ENCODE measurements around the gene WASL.

WASL gene

DNA sequence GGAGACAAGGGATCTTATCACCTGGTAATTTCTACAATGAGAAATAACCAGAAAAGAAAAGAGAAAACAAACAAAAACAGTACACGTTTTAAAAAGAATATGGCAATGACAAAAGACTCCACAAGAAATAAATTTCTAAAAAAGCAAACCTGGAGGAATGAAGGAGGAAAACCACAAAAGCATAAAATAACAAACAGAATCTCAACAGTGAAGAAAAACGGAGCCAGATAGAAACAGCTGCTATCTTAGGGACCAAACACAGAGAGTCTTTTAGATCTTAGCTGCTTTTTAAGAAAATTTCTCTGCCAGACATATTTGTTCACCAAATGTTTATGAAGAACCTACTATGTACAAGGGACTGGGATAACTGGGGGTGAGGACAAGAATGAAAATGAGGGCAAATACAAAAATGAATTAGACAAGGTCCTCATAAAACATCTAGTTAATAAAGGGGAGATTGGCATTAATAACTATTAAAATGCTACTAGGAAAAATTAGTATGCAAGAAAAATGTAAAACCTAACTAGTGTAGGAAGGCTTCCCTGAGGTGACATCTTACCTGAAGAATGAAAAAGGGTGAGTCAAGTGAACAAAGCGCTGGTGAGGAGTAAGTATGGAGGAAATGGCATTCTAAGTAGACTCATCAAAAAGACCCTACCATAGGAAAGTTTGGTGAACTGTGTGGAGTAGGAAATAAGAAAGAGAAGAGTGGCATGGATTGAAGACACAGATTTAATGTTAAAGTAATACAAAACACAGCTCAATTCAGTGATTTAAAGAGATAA, 34.3 kb downstream of the WASL start:
- H3K9ac ChIP-seq (ENCODE audit: low read depth, low read length): no peak overlapping the region
- no peaks in the 10 kb centered on the region for H3K27me3 ChIP-seq (ENCODE audit: insufficient read depth, low read length)
- no peak overlapping the region for H3K27ac ChIP-seq (ENCODE audit: low read length)
- H3K4me1 ChIP-seq (ENCODE audit: insufficient read depth, low read length): peaks cover 7% of the 10 kb centered on the region; the same call in 1 of the 2 replicates
- no peaks in the 10 kb centered on the region for H3K9me3 ChIP-seq (ENCODE audit: insufficient read depth, low read depth, low read length)
- H3K4me3 ChIP-seq (ENCODE audit: low read length): no peak overlapping the region
- no peaks in the 10 kb centered on the region for H3K36me3 ChIP-seq (ENCODE audit: insufficient read depth, low read depth, low read length)

DNA sequence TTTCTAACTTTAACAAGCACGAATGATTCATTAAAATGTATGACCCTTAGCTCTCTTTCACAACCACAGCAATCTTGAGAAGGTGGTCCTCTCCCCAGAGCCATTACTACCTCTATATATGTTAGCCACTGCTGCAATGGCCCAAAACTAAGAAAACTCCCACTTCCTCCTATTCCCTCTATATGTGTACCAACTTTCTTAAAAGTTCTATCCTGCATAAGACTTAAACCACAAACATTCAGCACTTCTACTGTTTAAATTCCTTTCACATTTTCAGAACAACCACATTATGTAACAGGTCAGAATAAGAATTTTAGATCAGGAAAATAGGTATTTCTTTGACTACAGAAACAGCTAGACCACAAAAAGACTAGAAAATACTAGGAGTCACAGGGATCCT, 36.2 kb downstream of the WASL start:
- no peak overlapping the region for H3K4me3 ChIP-seq (ENCODE audit: low read length)

DNA sequence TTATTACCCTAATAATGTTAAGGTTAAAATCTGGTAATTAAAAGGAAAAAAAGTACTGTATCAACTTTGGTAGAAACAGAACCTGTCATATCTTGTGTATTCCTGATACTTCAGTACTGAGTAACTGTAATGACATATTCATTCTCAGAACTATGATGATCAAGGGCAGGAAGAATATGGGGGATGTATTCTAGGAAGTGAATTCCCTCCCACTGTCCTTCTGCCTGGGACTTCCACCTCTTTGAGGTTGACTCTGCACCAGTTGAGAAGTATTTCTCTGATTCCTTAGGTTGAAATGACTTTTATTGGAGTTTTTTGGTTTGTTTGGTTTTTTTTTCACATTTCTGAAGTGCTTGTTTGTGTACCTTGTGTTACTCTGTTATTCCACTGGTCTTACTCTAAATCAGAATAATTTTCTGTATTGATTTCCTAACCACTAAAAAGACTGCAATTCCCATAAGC, 36.9 kb downstream of the WASL start:
- Histone ChIP-seq H3K36me3 (ENCODE audit: insufficient read depth, low read depth, low read length) (peaks cover 23% of the 10 kb centered on the region), H3K27ac (ENCODE audit: low read length) (no peak overlapping the region)

More for the DNA sequence above, 36.2 kb downstream of the WASL start:
- Histone ChIP-seq H3K36me3 (ENCODE audit: insufficient read depth, low read depth, low read length) (peaks cover 16% of the 10 kb centered on the region), H3K9ac (ENCODE audit: low read depth, low read length) (no peak overlapping the region), H3K27ac (ENCODE audit: low read length) (no peak overlapping the region), H3K4me1 (ENCODE audit: insufficient read depth, low read length) (peaks cover 7% of the 10 kb centered on the region; the same call in 1 of the 2 replicates), H3K9me3 (ENCODE audit: insufficient read depth, low read depth, low read length) (no peaks in the 10 kb centered on the region), H3K27me3 (ENCODE audit: insufficient read depth, low read length) (no peaks in the 10 kb centered on the region)

DNA sequence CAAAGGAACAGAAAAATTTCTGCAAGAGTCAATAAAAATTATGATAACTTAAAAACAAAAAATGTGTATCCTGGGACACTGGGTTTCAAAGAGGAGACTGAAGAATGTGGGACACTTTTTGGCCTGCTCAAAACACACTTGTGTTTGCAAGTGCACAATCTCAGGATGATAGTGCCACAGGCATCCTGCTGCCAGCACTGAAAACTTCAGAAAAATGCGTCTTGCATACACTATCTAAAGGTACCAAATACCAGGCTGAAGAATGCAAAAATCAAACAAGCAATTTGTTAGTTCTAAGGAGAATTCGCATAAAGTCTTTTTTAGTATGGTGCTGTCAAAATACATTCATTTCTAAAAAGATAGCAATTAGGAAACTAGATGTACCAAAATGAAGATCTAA, 38.1 kb downstream of the WASL start:
- Histone ChIP-seq H3K4me3 (ENCODE audit: low read length) (no peak overlapping the region), H3K4me1 (ENCODE audit: insufficient read depth, low read length) (peaks cover 7% of the 10 kb centered on the region; the same call in 1 of the 2 replicates), H3K27me3 (ENCODE audit: insufficient read depth, low read length) (no peaks in the 10 kb centered on the region), H3K9me3 (ENCODE audit: insufficient read depth, low read depth, low read length) (no peaks in the 10 kb centered on the region), H3K36me3 (ENCODE audit: insufficient read depth, low read depth, low read length) (peaks cover 34% of the 10 kb centered on the region), H3K27ac (ENCODE audit: low read length) (no peak overlapping the region), H3K9ac (ENCODE audit: low read depth, low read length) (no peak overlapping the region)

More for the DNA sequence above, 36.9 kb downstream of the WASL start:
- no peaks in the 10 kb centered on the region for H3K27me3 ChIP-seq (ENCODE audit: insufficient read depth, low read length)
- H3K4me3 ChIP-seq (ENCODE audit: low read length): no peak overlapping the region
- no peaks in the 10 kb centered on the region for H3K9me3 ChIP-seq (ENCODE audit: insufficient read depth, low read depth, low read length)
- no peak overlapping the region for H3K9ac ChIP-seq (ENCODE audit: low read depth, low read length)
- peaks cover 7% of the 10 kb centered on the region; the same call in 1 of the 2 replicates for H3K4me1 ChIP-seq (ENCODE audit: insufficient read depth, low read length)

DNA sequence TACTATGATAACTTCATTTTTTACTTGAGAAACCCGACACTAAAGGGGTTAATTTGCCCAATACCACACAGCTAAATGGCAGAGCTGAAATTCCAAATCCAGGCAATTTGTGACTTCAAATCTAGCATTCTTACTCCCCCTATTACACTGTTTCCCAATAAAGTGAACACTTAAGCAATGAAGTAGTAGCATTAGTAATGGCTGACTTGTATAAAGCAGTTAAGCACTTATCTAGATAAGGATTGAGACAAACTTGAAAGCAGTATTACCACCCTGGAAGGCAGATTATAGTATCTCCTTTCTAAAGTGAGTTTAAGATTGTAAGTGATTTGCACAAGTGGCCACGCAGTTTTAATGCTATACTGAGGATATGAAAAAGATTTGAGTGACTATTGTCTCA, 39.3 kb downstream of the WASL start:
- H3K4me1 ChIP-seq (ENCODE audit: insufficient read depth, low read length): peaks cover 7% of the 10 kb centered on the region; the same call in 1 of the 2 replicates
- no peak overlapping the region for H3K27ac ChIP-seq (ENCODE audit: low read length)
- H3K4me3 ChIP-seq (ENCODE audit: low read length): no peak overlapping the region
- H3K27me3 ChIP-seq (ENCODE audit: insufficient read depth, low read length): no peaks in the 10 kb centered on the region
- peaks cover 45% of the 10 kb centered on the region for H3K36me3 ChIP-seq (ENCODE audit: insufficient read depth, low read depth, low read length)
- no peak overlapping the region for H3K9ac ChIP-seq (ENCODE audit: low read depth, low read length)
- H3K9me3 ChIP-seq (ENCODE audit: insufficient read depth, low read depth, low read length): no peaks in the 10 kb centered on the region

DNA sequence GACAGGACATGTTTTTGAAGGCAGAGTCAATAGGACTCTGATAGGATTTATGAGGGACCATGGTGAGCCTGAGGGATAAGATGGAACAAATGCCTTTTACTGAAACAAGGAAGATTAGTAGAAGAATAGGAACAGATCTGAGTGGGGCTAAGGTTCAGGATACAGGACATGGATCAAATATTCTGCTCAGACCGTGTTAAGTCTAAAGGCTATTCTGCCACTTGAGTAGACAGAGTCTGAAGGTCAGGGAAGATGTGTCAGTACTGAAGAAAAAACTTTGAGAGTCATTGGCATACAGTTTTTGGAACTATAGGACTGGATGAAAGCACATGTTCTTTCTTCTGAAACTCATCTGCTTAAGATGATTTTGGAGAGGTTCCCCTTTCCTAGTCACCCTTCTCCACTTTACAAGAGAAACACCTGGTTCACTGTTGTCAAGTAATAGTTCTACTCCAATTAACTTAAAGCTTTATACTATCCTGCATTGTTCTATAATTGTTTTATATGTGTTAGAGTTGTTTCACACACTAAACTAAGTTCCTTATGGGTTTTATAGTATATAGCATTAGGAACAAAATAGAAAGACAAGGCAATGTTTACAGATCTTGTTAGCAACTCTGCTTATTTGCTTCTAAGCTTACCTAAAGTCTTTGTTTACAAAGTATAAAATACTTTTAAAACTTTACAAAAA, 43.4 kb downstream of the WASL start:
- Histone ChIP-seq H3K27me3 (ENCODE audit: insufficient read depth, low read length) (no peaks in the 10 kb centered on the region), H3K36me3 (ENCODE audit: insufficient read depth, low read depth, low read length) (peaks cover 75% of the 10 kb centered on the region), H3K9me3 (ENCODE audit: insufficient read depth, low read depth, low read length) (no peaks in the 10 kb centered on the region), H3K27ac (ENCODE audit: low read length) (no peak overlapping the region), H3K4me1 (ENCODE audit: insufficient read depth, low read length) (0 out of 2 replicates have a peak, but pooled peaks cover under 1% of the 10 kb centered on the region), H3K9ac (ENCODE audit: low read depth, low read length) (no peak overlapping the region), H3K4me3 (ENCODE audit: low read length) (no peak overlapping the region)

DNA sequence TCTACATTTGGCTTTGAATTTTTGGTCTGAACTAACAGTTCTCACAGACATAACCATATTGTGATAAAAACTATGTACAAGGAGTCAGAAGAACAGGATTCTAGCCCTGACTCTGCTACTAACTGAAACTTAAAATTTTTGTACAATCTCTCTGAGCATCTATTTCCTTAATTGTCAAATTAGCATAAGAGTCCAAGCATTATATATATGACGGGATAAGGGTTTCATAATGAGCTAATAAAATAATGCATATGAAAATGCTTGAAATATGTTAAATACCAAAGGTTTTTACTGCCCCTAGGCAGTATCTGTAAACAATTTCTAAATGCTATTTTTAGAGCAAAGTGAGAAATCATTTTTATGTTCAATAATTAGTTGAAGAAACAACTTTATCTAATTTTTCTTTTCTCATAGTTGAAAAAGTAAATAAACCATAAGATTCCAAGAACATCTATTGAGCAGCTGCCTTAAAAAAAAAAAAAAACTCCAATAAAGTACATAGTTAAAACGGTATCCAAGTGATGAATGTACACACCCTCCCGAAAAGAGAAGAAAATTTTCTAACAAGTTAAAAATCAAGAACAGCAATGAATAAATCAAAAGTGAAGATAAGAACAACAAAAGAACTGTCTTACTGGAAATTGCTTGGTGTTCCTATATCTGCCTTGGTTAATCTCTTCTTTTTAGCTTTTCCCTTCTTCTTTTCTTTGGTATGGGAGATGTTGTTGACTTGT, 52.7 kb downstream of the WASL start:
- no peak overlapping the region for H3K4me3 ChIP-seq (ENCODE audit: low read length)
- no peak overlapping the region for H3K9ac ChIP-seq (ENCODE audit: low read depth, low read length)
- no peak overlapping the region for H3K27ac ChIP-seq (ENCODE audit: low read length)
- H3K36me3 ChIP-seq (ENCODE audit: insufficient read depth, low read depth, low read length): peaks cover 92% of the 10 kb centered on the region
- no peaks in the 10 kb centered on the region for H3K27me3 ChIP-seq (ENCODE audit: insufficient read depth, low read length)
- H3K9me3 ChIP-seq (ENCODE audit: insufficient read depth, low read depth, low read length): no peaks in the 10 kb centered on the region
- H3K4me1 ChIP-seq (ENCODE audit: insufficient read depth, low read length): peaks cover 4% of the 10 kb centered on the region; the same call in 1 of the 2 replicates

DNA sequence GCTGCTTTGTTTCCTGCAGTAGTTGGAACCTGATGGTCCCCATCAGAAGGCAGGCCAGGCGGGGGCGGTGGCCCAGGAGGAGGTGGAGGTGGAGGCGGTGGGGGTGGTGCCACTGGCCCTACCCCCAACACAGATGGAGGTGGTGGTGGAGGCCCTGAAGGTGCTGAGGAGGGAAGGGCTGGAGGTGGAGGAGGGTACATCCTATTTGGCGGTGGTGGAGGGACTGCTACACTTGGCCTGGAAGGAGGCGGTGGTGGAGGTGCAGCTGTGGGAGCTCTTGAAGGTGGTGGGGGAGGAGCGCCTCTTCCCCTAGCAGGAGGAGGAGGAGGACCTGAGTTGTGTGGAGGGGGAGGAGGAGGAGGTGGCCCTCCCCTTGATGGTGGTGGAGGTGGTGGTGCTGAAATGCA, 56.3 kb downstream of the WASL start:
- Histone ChIP-seq H3K9me3 (ENCODE audit: insufficient read depth, low read depth, low read length) (no peaks in the 10 kb centered on the region), H3K4me3 (ENCODE audit: low read length) (no peak overlapping the region; the same call in 1 of the 2 replicates), H3K27ac (ENCODE audit: low read length) (no peak overlapping the region), H3K27me3 (ENCODE audit: insufficient read depth, low read length) (no peaks in the 10 kb centered on the region), H3K4me1 (ENCODE audit: insufficient read depth, low read length) (peaks cover 4% of the 10 kb centered on the region; the same call in 1 of the 2 replicates), H3K9ac (ENCODE audit: low read depth, low read length) (no peak overlapping the region), H3K36me3 (ENCODE audit: insufficient read depth, low read depth, low read length) (peaks cover 95% of the 10 kb centered on the region)

DNA sequence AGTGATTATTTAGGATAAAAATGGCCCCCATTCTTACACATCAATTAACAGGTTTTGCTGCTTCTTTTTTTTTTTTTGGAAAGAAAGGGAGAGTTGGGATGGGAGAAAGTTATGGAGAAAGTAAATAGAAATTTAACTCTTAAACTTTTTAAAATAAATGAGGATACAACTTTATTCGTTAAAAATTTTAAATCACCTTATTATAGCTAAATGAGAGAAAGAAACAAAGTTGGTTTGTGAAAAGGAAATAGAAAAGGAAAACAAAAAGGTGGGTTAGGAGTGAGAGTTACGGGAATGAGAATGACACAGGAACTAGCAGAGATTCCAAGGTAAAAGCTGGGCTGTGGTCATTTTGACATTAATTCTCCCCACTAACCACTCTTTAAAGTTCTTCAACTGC, 58.3 kb downstream of the WASL start:
- Histone ChIP-seq H3K9ac (ENCODE audit: low read depth, low read length) (no peak overlapping the region), H3K4me3 (ENCODE audit: low read length) (no peak overlapping the region), H3K27ac (ENCODE audit: low read length) (no peak overlapping the region), H3K4me1 (ENCODE audit: insufficient read depth, low read length) (peaks cover 4% of the 10 kb centered on the region; the same call in 1 of the 2 replicates), H3K36me3 (ENCODE audit: insufficient read depth, low read depth, low read length) (peaks cover 88% of the 10 kb centered on the region), H3K27me3 (ENCODE audit: insufficient read depth, low read length) (no peaks in the 10 kb centered on the region), H3K9me3 (ENCODE audit: insufficient read depth, low read depth, low read length) (no peaks in the 10 kb centered on the region)

DNA sequence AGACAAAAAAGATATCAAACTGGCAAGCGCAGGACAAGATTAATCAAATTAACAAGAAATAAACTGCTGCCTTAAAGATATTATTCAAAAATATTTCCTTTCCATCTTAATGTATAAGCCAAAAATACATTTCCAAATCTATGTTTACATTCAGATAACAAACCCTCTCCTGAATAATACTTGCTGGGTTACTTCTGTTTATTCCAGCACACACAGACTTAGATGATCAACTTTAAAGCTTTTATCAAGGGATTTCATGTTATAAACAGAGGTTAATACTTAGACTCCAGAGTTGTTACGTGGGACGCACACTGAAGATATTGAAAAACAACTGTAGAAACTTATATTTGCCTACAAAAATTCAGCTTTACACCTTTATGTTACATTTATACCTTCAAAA, 59.6 kb downstream of the WASL start:
- Histone ChIP-seq H3K9me3 (ENCODE audit: insufficient read depth, low read depth, low read length) (no peaks in the 10 kb centered on the region), H3K4me1 (ENCODE audit: insufficient read depth, low read length) (peaks cover 4% of the 10 kb centered on the region; the same call in 1 of the 2 replicates), H3K36me3 (ENCODE audit: insufficient read depth, low read depth, low read length) (peaks cover 87% of the 10 kb centered on the region), H3K27me3 (ENCODE audit: insufficient read depth, low read length) (no peaks in the 10 kb centered on the region), H3K9ac (ENCODE audit: low read depth, low read length) (no peak overlapping the region), H3K4me3 (ENCODE audit: low read length) (no peak overlapping the region), H3K27ac (ENCODE audit: low read length) (no peak overlapping the region)

DNA sequence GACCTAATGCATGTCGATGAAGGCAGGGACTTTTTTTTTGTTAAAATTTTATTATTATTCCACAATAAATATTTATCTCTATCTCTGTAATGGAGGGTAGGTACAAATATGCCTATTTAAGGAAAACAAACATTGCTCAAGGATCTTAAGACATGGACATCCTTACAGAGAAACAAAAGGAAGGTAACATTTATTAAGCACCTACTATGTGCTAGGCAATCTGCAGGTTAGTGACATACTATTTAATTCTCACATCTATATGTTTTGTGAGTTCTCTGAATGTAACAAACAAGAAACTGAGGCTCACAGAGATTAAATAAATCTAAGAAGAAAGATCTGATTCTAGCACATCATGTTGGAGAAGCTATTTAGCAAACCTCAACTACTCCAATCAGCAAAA, 61.1 kb downstream of the WASL start:
- Histone ChIP-seq H3K27ac (ENCODE audit: low read length) (no peak overlapping the region), H3K4me1 (ENCODE audit: insufficient read depth, low read length) (peaks cover 4% of the 10 kb centered on the region; the same call in 1 of the 2 replicates), H3K27me3 (ENCODE audit: insufficient read depth, low read length) (no peaks in the 10 kb centered on the region), H3K36me3 (ENCODE audit: insufficient read depth, low read depth, low read length) (peaks cover 86% of the 10 kb centered on the region), H3K9me3 (ENCODE audit: insufficient read depth, low read depth, low read length) (no peaks in the 10 kb centered on the region), H3K9ac (ENCODE audit: low read depth, low read length) (no peak overlapping the region), H3K4me3 (ENCODE audit: low read length) (no peak overlapping the region)
